GM19397 (cell line): ENCODE measurements around the gene CCDC66.
A peak's percentile ranks its signal among the peaks of the same experiment; 100 is the strongest.
"Not testable (repeated sequence)": the region's sequence is repeated elsewhere in the genome, so short reads cannot be mapped to it uniquely, and the experiment has no call there.

Experiments used
- ATAC-seq: cut with Tn5 transposase; IDR thresholded peaks from one replicate; pipeline ENCODE4 v1.9.1; 2021; ENCODE audit warnings: mild to moderate bottlenecking, moderate library complexity; ENCODE audit not compliant: unreplicated experiment

CCDC66 gene

GRCh38 chr3:56556908-56557830 is at the start of gene CCDC66:
Gene CCDC66 (plus strand): TSS chr3:56557175. CDS start chr3:56557243, 68 bp downstream.
- peak; percentile 100 for ATAC-seq

- no peak for ATAC-seq
These were observed 37.3 kb upstream of the CCDC66 start for GRCh38 chr3:56519641-56520040.

GRCh38 chr3:56522374-56522773 is 34.6 kb upstream of the CCDC66 start:
- ATAC-seq = no peak

DNA sequence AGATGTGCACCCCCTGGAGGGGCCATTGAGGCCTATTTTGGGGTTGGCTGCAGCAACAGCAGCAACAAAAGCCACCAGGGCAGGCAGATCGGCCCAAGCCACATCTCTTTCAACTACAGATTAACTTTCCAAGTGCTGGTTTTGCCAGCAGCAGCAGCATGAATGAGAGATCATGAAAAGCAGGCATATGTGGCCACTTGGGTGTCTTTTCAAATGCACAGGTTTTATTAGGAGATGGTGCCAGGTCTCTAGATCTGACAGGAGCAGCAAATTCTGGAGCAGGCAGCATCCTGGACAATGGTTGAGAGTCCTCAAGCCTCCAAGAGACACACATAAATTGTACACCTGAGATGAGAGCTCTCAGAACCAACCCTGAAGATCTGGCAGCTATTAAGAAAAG is 31.7 kb upstream of the CCDC66 start:
- ATAC-seq = no peak

GRCh38 chr3:56536735-56537134 is 20.2 kb upstream of the CCDC66 start:
- no peak for ATAC-seq

DNA sequence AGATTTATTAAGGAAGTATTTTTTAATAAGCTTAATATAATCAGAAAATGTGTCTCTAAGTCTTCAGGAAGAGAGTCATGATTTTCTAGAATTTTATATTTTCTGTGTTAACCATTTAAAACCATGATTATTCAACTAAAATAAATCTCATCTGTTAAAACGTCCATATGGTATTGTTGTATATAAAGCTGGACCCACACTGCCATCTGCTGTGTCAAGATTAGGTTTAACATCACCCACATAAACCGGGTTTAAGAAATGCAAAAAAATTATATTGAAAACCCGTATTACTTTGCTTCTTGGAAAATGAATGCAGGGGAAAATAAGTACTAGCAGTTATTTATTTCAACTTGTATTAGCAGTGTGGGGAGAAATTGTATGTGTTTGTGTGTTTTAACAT is 9.5 kb upstream of the CCDC66 start:
- no peak for ATAC-seq

- ATAC-seq = no peak
These were observed 826 bp downstream of the CCDC66 start for GRCh38 chr3:56557831-56558170.

GRCh38 chr3:56573501-56573900 is 16.5 kb downstream of the CCDC66 start:
- ATAC-seq = no peak

DNA sequence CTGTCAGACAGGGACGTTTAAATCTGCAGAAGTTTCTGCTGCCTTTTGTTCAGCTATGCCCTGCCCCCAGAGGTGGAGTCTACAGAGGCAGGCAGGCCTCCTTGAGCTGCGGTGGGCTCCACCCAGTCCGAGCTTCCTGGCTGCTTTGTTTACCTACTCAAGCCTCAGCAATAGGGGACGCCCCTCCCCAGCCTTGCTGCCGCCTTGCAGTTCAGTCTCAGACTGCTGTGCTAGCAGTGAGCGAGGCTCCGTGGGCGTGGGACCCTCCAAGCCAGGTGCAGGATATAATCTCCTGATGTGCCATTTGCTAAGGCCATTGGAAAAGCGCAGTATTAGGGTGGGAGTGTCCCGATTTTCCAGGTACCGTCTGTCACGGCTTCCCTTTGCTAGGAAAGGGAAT is 25.0 kb downstream of the CCDC66 start:
- ATAC-seq = not testable (repeated sequence)

DNA sequence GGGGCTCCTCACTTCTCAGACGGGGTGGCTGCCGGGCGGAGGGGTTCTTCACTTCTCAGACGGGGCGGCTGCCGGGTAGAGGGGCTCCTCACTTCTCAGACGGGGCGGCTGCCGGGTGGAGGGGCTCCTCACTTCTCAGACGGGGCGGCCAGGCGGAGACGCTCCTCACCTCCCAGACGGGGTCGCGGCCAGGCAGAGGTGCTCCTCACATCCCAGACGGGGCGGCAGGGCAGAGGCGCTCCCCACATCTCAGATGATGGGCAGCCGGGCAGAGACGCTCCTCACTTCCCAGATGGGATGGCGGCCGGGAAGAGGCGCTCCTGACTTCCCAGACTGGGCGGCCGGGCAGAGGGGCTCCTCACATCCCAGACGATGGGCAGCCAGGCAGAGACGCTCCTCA is 27.3 kb downstream of the CCDC66 start:
- ATAC-seq = not testable (repeated sequence)

DNA sequence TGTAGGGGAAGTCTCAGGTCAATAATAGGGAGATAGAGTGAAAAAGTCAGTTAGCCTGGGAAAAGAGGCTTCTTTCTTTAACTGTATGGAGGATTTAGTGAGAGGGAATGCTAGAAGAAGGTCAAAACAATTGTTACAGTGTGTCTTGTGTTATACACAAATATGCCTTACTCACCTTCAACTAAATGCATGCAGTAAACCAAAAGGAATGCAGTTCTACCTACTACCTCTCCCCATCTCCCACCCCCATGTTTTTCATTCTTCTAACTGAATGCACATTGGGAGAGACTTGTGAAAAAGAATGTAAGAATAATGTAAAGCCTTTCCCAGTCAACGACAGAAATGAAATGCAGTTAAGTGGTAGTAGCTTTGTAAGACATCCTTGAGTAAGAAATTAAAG is 33.8 kb downstream of the CCDC66 start:
- ATAC-seq = no peak

DNA sequence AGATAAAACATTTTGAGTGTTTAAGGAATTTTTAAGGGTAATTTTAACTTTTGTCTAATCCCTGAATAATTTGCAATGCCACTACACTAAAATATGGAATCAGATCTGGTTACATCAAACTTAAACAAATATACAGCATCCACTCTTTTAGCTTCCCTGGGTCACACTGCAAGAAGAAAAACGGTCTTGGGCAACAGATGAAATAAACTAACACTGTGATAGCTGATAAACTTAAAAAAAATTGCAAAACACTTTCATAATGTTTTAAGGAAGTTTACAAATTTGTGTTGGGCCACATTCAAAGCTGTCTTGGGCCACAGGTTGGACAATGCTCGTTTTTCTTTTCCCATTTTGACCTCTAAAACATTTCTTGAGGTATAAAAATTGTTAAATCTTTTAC is 34.3 kb downstream of the CCDC66 start:
- ATAC-seq = no peak

DNA sequence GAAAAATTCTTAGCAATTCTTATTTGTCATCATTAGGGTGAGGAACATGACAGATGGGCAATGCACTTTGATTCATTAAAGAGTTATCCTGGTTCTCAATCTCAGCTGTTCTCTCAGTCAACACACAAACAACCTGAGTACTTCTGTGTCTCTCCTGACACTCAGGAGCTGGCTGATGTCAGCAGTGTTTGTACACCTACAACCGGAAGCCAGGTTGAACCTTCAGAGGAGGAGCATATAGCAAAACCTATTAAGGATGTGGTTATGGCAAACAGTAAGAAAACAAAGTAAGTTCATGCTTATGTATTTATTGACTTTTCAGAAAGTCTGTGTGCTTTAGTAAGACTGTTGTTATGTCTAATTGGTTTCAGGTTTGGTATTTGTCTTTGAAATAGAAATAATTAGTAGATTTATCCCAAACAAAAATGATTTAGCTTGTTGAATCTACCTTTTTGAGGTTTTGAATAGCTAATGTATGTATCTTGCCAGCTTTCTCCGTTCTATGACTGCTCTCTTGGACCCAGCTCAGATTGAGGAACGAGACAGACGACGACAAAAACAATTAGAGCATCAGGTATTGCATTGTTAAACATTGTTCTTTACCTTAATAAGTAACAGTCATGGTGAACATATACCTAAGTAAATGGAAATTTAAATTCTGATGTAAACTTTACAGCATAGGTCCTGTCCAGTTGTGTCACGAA is 36.6 kb downstream of the CCDC66 start:
- ATAC-seq = no peak

DNA sequence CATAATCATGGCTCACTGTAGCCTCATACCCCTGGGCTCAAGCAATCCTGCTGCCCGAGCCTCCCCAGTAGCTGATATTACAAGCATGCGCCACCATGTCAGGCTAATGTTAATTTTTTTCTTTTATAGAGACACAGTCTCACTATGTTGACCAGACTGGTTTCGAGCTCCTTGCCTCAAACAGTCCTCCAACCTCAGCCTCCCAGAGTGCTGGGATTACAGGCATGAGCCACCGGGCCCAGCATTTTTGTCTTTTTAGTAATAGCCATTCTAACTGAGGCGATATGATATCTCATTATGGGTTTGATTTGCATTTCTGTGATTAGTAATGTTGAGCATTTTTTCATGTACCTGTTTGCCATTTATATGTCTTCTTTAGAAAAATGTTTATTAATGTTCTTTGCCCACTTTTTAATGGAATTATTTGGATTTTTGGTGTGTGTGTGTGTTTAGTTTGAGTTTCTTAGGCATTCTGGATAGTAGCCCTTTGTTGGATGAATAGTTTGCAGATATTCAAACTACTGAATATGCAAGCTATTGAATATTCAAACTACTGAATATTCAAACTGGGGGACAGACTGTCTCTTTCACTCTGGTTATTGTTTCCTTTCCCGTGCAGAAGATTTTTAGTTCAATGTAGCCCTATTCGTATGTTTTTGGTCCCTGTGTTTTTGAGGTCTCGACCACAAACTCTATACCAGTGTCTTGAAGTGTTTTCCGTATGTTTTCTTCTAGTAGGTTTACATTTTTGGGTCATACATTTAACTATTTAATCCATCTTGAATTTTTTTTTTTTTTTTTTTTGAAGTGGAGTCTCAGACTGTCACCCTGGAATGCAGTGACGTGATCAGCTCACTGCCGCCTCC is 39.2 kb downstream of the CCDC66 start:
- no peak for ATAC-seq

DNA sequence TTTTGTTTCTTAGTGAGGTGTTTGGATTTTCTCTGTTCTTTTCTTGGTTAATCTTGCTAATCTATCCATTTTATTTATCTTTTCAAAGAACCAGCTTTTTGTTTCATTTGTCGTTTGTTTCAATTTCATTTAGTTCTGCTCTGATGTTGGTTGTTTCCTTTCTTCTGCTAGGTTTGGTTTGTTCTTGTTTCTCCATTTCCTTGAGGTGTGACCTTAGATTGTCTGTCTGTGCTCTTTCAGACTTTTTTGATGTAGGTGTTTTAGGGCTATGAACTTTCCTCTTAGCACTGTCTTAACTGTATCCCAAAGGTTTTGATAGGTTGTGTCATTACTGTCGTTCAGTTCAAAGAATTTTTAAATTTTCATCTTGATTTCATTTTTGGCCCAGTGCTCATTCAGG is 51.5 kb downstream of the CCDC66 start:
- ATAC-seq = not testable (repeated sequence)

GRCh38 chr3:56610669-56611335 is 53.8 kb downstream of the CCDC66 start:
- no peak for ATAC-seq

- ATAC-seq = no peak
These were observed 54.4 kb downstream of the CCDC66 start for GRCh38 chr3:56611364-56611763.

DNA sequence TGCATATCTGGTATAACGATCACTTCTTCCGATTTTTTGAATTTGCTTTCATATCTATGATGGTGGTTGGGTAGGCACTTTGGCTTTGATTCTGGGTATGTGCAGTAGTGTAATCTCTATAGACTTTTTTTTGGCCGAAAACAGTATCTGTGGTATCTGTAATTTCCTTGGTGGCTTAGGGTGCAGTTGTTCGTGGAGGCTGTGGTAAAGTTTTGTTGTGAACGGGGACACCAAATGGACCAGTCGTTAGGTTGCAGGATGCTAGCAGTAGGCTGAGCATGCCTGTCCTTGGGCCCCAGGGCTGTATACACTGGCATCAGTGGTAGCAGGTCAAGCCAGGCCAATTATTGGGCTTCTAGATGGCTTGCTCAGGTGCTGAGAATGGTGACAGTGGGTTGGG is 55.2 kb downstream of the CCDC66 start:
- no peak for ATAC-seq

DNA sequence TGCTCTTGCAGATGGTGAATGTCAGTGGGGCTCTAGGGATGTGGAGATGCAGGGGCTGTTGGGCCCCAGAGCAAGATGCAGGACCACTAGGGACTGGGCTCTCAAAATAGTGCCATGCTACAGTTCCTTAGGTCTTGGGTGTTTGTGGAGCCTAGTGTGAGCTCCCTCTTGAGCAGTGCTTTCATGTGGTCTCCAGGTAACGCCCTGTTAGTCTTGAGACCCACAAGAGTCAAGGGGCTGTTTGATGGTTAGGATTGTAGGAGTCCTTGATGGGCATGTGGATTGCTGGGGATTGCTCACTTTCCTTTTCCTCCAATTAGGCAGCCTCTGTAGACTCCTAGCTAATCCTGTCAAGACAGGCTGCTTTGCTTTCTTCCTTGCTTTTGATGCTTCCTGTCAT is 56.0 kb downstream of the CCDC66 start:
- no peak for ATAC-seq

- no peak for ATAC-seq
These were observed 59.6 kb downstream of the CCDC66 start for GRCh38 chr3:56616478-56617006.
